Measurements from ENCODE around the gene RPL22.

DNA sequence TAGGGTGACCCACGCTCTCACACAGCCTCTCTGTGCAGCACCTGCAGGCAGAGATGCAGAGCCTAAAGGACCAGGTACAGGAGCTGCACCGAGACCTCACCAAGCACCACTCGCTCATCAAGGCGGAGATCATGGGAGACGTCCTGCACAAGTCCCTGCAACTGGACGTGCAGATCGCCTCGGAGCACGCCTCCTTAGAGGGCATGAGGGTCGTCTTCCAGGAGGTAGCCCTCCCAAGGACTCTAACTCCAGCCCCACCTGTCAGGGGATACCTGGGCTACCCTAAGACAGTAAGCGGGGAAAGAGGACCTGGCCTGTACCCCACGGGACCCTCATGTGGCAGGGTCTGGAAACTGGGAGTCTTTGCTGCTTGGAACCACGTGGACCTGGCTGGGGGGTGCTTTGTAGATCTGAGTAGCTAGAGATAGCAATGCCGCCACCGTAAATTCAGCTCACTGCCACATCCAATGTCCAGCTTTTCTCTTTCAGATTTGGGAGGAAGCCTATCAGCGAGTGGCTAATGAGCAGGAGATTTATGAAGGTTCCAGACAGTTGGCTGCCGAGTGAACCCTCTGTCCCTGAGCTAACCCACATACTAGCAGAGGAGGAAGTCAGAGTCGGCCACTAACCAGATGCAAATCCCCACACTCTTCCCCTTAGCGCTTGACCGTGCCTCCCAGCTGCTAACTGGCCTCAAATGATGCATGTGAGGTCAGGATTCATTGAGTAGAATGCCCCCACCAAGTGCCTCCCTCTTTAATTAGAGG lies 13.0 kb upstream of the RPL22 start:
- TF ChIP-seq SUZ12 (IDR thresholded peaks at IDR 0.05; ENCODE audit: extremely low read depth, insufficient read depth, insufficient read length) = no peak
- TF ChIP-seq ZNF274 (IDR thresholded peaks at IDR 0.05; ENCODE audit: low read depth, low read length) = no peak
- TF ChIP-seq YY1 (IDR thresholded peaks at IDR 0.05; ENCODE audit: insufficient read depth, insufficient read length) = no peak
